Measurements from ENCODE around the gene C6orf136.

GRCh38 chr6:30641048-30641447 is 5.9 kb upstream of the C6orf136 start:
- TF ChIP-seq CTCF (IDR thresholded peaks at IDR 0.05) (no peak), POLR2A (IDR thresholded peaks at IDR 0.05) (no peak), EP300 (IDR thresholded peaks at IDR 0.05) (no peak)

All from tibial nerve (tissue), 4 donors.